HG02623 (cell line): Measurements from ENCODE around the gene GLI2.

ENCODE experiments used
- ATAC-seq: cut with Tn5 transposase; IDR thresholded peaks from one replicate; pipeline ENCODE4 v1.9.1; 2021; ENCODE audit warnings: moderate library complexity; ENCODE audit not compliant: unreplicated experiment

GLI2 gene

GRCh38 chr2:120768112-120769048 is 32.7 kb downstream of the GLI2 start:
- ATAC-seq = no peak

- ATAC-seq = no peak
Measured at GRCh38 chr2:120769076-120769786, 33.6 kb downstream of the GLI2 start.

- ATAC-seq = no peak
Measured at GRCh38 chr2:120769787-120770120, 34.1 kb downstream of the GLI2 start.

GRCh38 chr2:120770176-120770575 is 34.5 kb downstream of the GLI2 start:
- no peak for ATAC-seq

DNA sequence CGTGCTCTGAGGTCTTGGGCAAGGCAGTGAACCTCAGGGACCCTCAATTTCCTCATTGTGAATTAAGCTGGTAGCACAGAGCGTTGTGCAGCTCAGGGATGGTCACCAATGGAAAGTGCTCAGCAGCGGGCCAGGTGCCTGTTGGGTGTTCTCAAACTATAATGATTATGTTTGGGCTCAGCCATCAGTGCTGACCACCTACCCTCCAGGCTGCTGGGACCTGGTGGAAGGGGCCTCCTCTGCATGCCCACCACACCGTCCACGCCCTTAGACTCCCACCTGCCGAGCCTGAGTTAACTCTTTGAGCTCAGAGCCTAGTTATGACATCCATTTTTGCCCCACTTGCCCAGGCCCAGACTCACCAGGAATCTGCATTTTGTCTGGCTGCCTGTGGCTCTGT is 35.0 kb downstream of the GLI2 start:
- no peak for ATAC-seq

- no peak for ATAC-seq
Measured at GRCh38 chr2:120771111-120771780, 35.6 kb downstream of the GLI2 start.

- ATAC-seq = no peak
Measured at GRCh38 chr2:120771781-120772208, 36.1 kb downstream of the GLI2 start.

GRCh38 chr2:120772261-120772660 is 36.6 kb downstream of the GLI2 start:
- no peak for ATAC-seq

GRCh38 chr2:120773186-120773800 is 37.6 kb downstream of the GLI2 start:
- ATAC-seq = no peak

DNA sequence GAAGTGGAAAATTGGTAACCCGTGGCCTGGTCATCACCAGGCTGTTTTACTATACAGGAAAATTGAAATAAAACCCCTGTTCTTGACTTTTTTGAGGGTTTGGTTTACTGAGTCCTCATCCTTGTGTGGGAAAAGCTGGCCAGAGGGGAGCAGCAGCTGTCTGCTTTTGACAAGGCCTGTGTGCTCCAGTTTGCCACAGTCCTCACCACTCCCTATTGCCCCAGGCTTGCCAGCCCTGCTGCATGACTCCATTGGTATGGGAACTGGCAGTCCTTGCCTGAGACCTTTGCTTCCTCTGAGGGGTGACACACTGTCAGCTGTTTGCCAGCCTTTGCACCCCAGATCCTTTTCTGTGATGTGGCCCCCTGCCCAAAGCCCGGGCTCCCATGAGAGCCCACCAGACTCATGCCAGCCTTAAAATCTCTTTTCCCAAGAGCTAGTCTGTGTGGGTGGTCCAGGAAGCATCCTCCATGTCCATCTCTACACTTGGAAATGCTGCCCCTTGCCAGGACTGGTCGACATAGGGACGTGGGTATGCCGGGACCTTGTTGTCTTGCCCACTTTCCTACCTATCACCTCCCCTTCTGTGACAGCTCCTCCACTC is 39.0 kb downstream of the GLI2 start:
- no peak for ATAC-seq

DNA sequence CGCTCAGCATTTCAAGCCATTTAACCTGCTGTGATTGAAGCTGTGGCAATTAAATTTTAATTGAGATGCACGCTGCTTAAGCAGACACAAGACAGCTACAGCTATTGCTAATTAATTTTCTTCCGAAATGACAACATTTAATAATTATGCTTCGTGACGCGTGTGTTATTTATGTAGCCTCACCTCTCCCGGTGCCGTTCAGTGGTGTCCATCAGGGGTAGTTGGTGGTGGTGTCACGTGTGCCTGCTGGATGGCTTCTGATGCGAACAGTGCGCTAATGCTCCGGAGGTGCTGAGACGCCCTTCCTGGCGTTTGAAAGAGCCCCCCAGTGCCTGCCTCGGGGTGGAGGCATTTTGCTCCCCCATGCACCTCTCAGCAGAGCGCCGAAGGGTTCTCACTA is 39.5 kb downstream of the GLI2 start:
- no peak for ATAC-seq

GRCh38 chr2:120775801-120776589 is 40.3 kb downstream of the GLI2 start:
- no peak for ATAC-seq

GRCh38 chr2:120776649-120777048 is 41.0 kb downstream of the GLI2 start:
- no peak for ATAC-seq

GRCh38 chr2:120777170-120777751 is 41.6 kb downstream of the GLI2 start:
- no peak for ATAC-seq

DNA sequence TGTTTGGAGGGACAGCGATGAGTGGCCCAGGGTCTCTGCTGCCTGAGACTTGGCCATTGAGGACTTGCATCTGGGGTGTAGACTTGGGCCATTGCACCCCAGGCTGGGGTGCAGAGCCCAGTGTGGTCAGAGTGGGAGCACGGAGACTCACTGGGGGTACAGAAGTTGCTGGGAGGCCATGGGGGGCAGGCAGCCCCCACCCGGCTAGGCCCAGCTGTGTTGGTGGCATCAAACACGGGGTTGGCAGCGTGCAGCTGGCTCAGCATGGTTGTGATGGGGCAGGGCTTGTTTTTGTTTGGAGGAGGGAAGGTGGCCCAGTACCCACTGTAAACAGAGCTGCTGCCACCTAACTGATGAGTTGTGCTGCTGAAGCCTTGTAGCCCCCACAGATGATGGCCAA is 42.1 kb downstream of the GLI2 start:
- no peak for ATAC-seq

DNA sequence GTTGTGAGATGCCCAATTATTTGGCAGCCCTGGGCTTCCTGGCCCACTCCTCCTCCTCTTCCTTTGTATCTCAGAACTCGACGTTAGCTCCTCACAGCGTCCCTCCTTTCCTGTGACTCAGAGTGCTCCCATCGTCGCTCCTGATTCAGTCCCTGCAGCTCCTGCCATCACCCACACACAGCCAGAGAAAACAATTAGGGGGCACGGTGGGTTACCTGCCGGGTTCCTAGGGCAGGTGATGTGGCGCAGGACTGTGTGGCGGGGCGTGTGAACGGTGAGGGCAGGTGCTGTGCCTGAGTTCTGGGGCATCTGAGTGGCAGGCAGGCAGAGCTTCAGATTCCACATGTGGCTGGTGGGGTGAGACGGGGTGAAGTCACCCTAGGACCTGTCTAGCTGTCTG is 42.6 kb downstream of the GLI2 start:
- no peak for ATAC-seq

GRCh38 chr2:120779781-120780283 is 44.2 kb downstream of the GLI2 start:
- ATAC-seq = no peak

DNA sequence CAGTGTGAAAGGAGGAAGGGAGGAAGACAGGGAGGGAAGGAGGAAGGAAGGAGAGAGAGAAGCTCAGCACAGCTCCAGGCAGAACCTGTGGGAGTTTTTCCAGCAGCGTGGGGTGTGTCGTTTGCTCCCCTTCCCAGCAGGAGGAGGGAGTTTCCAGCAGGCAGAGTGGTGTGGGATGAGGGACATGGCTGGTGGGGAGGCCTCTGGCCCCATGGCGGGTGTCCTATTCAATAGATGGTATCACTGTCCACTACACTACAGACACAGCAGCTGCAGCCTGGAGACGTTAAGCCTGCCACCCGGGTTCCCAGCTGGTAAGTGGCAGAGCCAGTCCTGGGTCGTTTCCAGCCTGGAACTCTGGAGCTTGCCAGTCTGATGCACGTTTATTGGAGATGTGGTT is 44.7 kb downstream of the GLI2 start:
- no peak for ATAC-seq

DNA sequence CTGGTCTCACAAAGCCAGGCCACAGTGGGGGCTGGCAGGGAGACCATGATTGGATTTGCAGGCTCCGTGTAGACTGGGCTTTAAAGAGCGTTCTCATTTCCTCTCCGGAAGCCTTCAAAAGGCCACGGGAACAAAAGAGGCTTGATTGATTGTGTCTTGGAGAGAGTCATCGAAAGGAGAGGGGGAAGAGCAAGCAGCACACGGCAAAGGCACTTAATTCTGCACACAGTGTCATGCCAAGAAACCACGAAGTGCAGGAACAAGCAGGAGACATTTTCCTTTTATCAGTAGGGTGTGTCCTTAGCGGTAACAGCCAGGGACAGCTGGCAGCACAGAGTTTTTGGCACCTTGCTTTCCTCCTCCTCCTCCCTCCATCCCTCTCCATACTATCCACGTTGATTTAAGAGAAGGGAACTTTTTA is 47.7 kb downstream of the GLI2 start:
- ATAC-seq = no peak
